Islet of Langerhans (tissue), 1 donor: ENCODE results near the gene PTX4.
"Not testable (repeated sequence)": the region's sequence is repeated elsewhere in the genome, so short reads cannot be mapped to it uniquely, and the experiment has no call there.

Experiments used
- FAIRE-seq: peaks from one replicate; lab custom pipeline; 2011; peaks lifted over from hg19 to GRCh38; lab: Jason Lieb, UNC

The PTX4 gene

GRCh38 chr16:1443403-1443973 lies 45.3 kb downstream of the PTX4 start:
- FAIRE-seq, result no peak

DNA sequence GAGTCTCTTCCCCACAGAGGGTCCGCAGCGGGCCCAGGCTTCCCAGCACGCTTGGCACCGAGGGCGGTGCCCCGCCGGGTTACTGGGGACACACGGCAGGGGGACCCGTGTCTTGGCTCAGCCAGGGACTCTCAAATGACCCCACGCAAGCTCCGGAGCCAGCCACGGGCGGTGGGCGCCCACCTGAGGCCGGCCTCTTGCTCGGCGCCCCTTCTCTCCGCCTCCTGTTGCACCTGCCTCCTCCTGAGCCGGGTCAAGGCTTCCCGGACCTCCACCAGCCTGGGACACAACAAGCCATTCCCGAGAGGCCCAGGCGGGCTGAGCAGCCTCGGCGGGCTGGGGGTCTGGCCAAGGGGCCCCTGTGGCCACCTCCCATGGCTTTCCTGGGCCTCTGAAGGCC lies 46.0 kb downstream of the PTX4 start:
- FAIRE-seq, result no peak

GRCh38 chr16:1441391-1441829 lies 47.3 kb downstream of the PTX4 start:
- FAIRE-seq, result no peak

DNA sequence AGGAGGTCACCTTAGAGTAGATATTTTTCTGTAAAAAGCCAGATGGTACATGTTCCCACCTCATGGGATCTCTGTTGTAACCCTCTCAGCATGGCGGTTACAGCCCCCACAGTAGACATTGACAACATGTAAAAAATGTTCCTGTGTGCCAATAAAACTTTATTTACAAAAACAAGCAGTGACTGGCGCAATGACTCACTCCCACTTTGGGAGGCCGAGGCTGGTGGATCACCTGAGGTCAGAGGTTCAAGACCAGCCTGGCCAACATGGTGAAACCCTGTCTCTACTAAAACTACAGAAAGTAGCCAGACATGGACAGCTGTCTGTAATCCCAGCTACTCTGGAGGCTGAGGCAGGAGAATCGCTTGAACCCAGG lies 49.1 kb downstream of the PTX4 start:
- not testable (repeated sequence) for FAIRE-seq

DNA sequence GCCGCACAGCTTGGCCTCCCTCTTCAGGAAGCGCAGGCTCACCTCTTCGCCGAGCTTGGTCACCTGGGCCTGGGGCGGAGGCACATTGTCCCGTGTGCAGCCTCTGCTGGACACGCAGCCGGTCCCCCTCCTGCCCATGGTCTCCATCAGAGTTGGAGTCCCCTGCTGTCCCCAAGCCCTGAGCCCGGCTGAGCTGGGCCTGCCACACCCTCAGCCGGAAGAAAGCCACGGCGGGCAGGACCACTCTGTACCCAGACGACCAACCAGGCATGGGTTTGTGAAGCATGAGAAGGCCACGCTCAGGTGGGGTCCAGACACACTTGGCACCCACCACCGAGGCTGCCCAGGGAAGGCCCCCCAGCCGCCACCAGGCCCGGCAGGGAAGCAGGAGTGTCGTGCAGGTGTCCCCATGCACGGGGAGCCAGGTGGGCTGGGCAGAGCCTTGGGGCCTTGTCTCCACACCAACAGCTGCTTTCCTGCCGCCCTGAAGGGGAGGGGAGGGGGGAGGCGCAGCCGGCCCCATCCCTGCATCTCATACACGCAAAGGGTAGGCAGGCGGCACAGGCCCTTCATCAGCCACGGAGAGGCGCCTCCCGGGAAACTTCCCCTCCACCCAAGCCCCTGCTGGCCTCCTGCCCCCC lies 49.6 kb downstream of the PTX4 start:
- no peak for FAIRE-seq

GRCh38 chr16:1438229-1439057 lies 50.3 kb downstream of the PTX4 start:
- FAIRE-seq, result no peak

- FAIRE-seq, result no peak
These were observed 51.1 kb downstream of the PTX4 start for GRCh38 chr16:1437606-1438005.

GRCh38 chr16:1436731-1437355 lies 51.9 kb downstream of the PTX4 start:
- no peak for FAIRE-seq

GRCh38 chr16:1435921-1436697 lies 52.6 kb downstream of the PTX4 start:
- FAIRE-seq, result no peak
